Motor neuron (in vitro differentiated cells): Measurements from ENCODE around the gene GTPBP4. TPM values are rescaled to one million over a fixed set of nuclear protein-coding genes. Genes with fewer than 3 reads are reported as not detected.

ENCODE experiments used
- ATAC-seq, 8 experiments: fragments of 200-7000 bp; cut with Tn5 transposase; replicated peaks in 6 of 8; 2 replicates each; pipeline ENCODE4 v1.8.0; 2021; ENCODE audit warnings: mild to moderate bottlenecking in 8 of 8, moderate library complexity in 8 of 8
- H3K27ac ChIP-seq, 2 donors: fragments of 250-450 bp; sonication (Bioruptor Pico); 2 replicates each; pipeline ENCODE4 v1.9.0; 2021; ENCODE audit warnings: antibody characterized with exemption in 2 of 2, mild to moderate bottlenecking in 2 of 2, moderate library complexity in 1 of 2
- H3K4me1 ChIP-seq, 2 donors: fragments of 250-450 bp; sonication (Bioruptor Pico); replicated peaks in 1 of 2; 2 replicates each; pipeline ENCODE4 v1.6.1; 2021; ENCODE audit warnings: antibody characterized with exemption in 2 of 2, mild to moderate bottlenecking in 2 of 2, moderate library complexity in 1 of 2
- H3K4me3 ChIP-seq, 5 donors: fragments of 250-450 bp; sonication (Bioruptor Pico); 2 replicates each; pipeline ENCODE4 v1.9.0; 2021; ENCODE audit warnings: antibody characterized with exemption in 5 of 5, mild to moderate bottlenecking in 5 of 5, moderate library complexity in 4 of 5
- WGBS, 10 experiments: fragments of 450-650 bp; shearing (Covaris generic); methylation state at CpG; one replicate each; pipeline ENCODE4 v1.0.0; 2022; 5-methylcytosine and 5-hydroxymethylcytosine counted together
- in situ Hi-C, 9 experiments: fragments of 400-800 bp; cut with MboI; loops; one replicate each; pipeline ENCODE4 v1.15.0; 2021; ENCODE audit warnings: low sequenced_read_pairs in 9 of 9, low pct_unique_long_range_greater_than_20kb in 2 of 9; ENCODE audit not compliant: unreplicated experiment in 9 of 9
- total RNA-seq, 8 experiments: library from RNA; unstranded; fragments of 300-600 nt; gene quantifications; 2 replicates each; pipeline versions ENCODE4 v1.2.3 to v1.2.4, GENCODE V29; 2022

The GTPBP4 gene
- total RNA-seq = 100 to 1,000 TPM in 1 of 8 experiments, 10 to 100 TPM in 7; 35.9 to 115 (median 49.1) TPM

DNA sequence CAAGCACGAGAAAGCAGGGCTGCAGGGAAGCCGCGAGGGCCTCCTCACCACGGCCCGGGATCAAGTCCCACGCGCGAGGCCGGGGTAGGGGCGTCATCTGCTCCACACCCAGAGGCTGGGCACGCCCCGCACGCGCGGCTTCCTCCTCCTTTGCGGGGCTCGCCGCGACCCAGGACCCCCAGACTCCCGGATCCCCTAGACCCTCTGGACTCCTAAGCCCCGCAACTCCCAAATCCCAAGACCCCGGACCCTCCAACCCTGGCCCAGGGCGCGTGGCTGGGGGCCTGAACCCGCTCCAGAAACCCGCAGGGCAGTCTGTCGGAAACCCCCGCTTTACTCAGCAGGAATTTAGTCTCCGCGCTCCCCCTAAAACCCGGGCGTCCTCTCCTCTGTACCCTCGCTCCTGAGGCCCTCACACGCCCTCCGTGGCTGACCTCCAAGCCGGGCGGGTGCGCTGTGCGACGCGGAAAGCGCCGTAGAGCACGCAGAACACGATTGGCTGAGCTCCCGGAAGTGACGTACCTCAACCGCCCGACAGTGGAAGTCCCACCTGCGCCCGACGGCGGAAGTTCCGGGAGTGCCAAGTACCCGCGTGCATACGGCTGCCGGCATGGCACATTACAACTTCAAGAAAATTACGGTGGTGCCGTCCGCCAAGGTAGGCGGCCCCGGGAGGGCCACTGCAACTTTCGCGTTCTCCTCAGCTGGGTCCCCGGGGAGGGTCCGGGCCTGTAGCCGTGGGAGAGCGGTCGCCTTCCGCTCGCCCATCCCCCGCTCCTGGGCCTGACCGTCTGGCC is at the start of gene GTPBP4:
Gene GTPBP4 (plus strand): TSS at position 565 of the 797 bp plus-strand sequence. CDS start 46 bp downstream, at position 611.
- Histone ChIP-seq H3K4me3 (peak within 1 kb of the TSS; percentile 79 to 95 (median 91)), H3K27ac (peak within 1 kb of the TSS; percentile 84 to 89), H3K4me1 (peaks cover 11 to 14% of the 10 kb centered on the region in 2 donors)
- ATAC-seq = peak; percentile 91 to 99 (median 99)
- in situ Hi-C loops = no loop called here
- WGBS, 10 experiments = 0 to 1% (median 0%) methylated on average over 2 to 33 of the region's 74 CpGs; no CpG with 5 or more reads in 4 of the 10 experiments

DNA sequence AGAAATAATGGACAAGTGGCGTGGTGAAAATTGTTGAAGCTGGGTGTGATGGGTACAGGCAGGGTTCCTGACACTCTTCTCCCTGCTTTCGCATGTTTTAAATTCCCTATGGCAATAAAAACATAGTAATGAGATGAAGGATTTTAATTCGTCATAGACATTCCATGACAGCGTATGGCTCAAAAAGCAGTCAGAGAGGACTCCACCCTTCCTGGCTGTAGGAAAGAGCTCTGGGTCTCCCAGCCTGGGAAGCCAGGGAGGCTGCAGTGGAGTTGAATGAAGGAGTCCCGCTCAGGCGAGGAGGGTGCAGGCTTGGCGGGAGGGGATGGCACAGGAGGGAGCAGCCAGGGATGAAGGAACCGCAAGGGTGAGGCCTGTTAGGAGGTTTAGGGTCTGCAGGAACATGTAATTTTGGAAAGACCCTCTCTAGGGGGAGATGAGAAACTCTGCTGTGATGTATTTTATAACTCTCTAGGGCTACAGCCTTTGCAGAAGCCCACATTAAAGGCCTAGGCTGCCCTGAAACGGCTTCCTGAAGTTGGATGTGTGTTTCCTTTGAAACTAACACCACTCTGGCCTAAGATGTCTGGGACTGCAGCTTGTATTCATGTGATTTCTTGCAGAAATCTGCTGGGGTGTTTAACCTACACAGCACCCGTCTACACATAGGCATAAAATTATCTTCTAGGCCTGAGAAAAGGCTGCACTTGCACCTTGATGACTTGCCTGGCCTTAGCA is 49.1 kb upstream of the GTPBP4 start:
- in situ Hi-C loops = no loop called here
- Histone ChIP-seq H3K4me3 (no peak overlapping the region), H3K4me1 (no peaks in the 10 kb centered on the region), H3K27ac (no peak overlapping the region)
- 0 to 100% (median 71%) methylated on average over 1 to 8 of the region's 10 CpGs for WGBS, 10 experiments
- ATAC-seq = peak in 3 of 8 experiments; percentile 72 to 94 (median 80)

DNA sequence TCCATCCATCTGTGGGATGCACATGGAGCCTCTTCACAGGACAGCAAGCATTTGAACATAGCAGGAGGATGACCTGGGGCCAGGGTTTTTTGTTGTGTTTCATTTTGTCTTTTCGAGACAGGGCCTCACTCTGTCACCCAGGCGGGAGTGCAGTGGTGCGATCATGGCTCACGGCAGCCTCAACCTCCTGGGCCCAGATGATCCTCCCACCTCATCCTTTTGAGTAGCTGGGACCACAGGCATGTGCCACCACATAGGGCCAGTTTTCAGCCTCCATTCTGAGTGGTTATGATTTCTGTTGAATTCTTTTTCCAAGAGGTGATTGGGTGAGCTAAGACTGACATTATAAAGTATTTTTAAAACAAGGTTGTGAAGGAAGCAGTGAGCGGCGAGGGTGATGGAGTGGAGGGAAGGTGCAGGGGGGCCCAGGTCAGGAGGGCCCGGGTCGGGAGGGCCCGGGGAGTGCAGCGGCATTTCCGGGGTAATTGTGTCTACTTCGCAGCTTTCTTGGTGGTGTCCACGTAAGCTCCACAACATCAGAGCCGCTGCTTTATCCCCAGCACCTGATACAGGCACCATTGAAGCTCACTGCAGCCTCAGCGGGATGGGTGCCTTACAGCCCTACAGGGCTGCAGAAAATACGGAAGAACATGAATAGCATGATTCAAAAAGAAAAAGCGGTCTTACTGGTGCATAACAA is 44.8 kb upstream of the GTPBP4 start:
- H3K4me1 ChIP-seq = no peaks in the 10 kb centered on the region
- 68 to 100% (median 84%) methylated on average over 1 to 7 of the region's 17 CpGs; no CpG with 5 or more reads in 3 of the 10 experiments for WGBS, 10 experiments
- no peak for ATAC-seq
- H3K4me3 ChIP-seq = no peak overlapping the region
- in situ Hi-C loops = no loop called here
- no peak overlapping the region for H3K27ac ChIP-seq

DNA sequence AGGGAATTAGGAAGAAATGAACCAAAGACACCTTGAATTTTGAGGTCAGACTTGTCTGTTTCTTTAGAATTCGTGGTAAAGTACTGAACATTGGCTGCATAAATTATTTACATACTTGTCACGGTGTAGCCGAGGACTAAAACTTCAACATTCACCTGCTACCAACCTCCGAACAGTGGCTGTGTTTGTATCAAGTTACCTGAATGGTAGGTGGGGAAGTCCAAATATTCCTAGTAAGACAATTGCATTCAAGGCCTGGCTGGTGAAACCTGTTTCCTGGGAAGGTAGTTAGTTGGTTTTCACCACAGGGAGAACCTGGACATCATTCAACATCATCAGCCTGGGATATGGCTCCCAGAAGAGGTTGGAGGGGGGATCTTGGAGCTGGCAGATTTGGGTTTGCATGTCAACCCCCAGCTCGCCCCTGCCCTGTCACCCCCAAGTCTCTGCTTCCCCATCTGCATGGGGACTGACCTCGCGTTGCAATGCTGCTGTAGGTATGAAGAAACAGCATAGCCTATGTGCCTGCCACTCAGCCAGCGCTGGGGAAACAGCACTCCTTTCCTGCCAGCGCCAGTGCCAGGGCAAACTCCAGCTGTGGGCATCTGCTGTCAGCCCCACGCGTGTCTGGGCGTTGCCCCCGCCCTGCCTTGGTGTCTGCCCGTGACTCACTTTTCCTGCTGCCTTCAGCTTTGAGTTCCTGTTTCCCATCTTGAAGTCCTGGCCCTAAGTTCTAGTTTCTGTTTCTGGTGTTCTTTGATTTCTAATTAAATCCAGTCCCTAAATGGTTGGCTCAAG is 44.0 kb upstream of the GTPBP4 start:
- in situ Hi-C loops = no loop called here
- peak in 3 of 8 experiments; percentile 33 to 98 (median 98) for ATAC-seq

DNA sequence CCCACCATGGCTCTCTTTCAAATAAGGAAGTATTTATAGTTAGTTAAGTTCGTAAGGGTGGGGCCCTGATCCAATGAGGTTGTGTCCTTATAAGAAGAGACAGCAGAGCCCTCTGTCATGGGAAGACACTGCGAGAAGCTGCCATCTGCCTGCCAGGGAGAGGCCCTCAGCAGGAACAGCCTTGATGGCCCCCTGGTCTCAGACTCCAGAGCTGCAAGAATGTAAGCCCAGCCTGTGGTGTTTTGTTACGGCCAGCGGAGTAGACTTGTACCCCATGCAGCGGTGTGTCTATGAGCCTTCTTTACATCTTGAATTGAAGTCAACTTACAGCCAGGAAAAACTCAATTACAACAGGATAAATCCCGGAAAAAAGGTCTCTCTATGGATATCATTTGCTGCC is 42.5 kb upstream of the GTPBP4 start:
- ATAC-seq = no peak
- Histone ChIP-seq H3K27ac (no peak overlapping the region), H3K4me1 (no peaks in the 10 kb centered on the region), H3K4me3 (no peak overlapping the region)
- in situ Hi-C loops = no loop called here
- 50 to 100% (median 80%) methylated on average over 1 to 6 of the region's 6 CpGs; no CpG with 5 or more reads in 1 of the 10 experiments for WGBS, 10 experiments

More for the DNA sequence above, 44.0 kb upstream of the GTPBP4 start:
- H3K27ac ChIP-seq = no peak overlapping the region
- WGBS, 10 experiments = 17 to 95% (median 68%) methylated on average over 2 to 10 of the region's 14 CpGs; no CpG with 5 or more reads in 1 of the 10 experiments
- no peaks in the 10 kb centered on the region for H3K4me1 ChIP-seq
- no peak overlapping the region for H3K4me3 ChIP-seq

DNA sequence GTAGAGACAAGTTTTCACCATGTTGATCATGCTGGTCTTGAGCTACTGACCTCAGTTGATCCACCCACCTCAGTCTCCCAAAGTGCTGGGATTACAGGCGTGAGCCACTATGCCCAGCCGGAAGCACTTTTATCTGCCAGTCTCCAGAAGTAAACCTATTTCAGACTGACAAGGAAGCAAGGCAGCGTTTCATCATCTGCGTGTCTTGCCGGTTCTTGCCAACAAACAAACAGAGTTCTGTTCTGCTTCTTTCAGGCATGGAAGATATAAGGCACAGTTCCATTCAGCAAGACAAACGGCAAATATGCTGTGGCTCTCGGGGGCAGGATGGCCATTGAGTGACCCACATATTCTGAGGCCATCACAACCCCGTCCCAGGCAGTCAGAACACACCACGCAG is 41.2 kb upstream of the GTPBP4 start:
- Histone ChIP-seq H3K27ac (no peak overlapping the region), H3K4me3 (no peak overlapping the region), H3K4me1 (no peaks in the 10 kb centered on the region)
- in situ Hi-C loops = no loop called here
- 80 to 100% (median 89%) methylated on average over 1 to 5 of the region's 9 CpGs; no CpG with 5 or more reads in 2 of the 10 experiments for WGBS, 10 experiments
- ATAC-seq = no peak

DNA sequence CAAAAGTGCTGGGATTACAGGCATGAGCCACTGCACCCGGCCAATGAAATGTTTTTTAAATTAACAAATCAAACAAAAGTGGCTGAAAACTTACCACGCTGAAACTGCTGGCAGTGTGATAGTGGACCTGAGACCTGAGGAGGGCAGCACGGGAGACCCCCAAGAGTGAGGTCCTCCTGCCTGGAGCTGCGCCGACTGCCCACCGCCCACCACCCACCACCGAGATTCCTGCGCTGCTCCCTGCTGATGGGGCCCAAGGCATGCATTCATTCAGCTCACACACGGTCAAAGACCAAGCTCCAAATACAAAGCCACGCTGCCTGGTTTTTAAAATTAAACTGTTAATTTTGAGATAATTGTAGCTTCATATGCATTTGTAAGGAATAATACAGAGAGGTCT is 40.4 kb upstream of the GTPBP4 start:
- 80 to 100% (median 88%) methylated on average over 1 to 10 of the region's 10 CpGs; no CpG with 5 or more reads in 2 of the 10 experiments for WGBS, 10 experiments
- Histone ChIP-seq H3K4me1 (no peaks in the 10 kb centered on the region), H3K27ac (no peak overlapping the region), H3K4me3 (no peak overlapping the region)
- ATAC-seq = no peak
- in situ Hi-C loops = no loop called here

DNA sequence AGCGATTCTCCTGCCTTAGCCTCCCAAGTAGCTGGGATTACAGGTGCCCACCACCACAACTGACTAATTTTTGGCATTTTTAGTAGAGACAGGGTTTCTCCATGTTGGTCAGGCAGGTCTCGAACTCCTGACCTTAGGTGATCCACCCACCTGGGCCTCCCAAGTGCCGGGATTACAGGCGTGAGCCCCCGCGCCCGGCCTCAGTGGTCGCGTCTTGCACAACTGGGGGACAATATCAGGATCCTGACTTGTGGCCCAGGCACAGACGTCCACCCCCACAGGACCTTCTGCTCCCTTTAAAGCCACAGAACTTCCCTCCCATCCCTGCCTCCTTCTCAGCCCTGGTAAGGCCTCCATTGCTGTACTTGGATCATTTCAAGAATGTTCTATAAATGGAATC is 39.9 kb upstream of the GTPBP4 start:
- no peak for ATAC-seq
- Histone ChIP-seq H3K4me1 (no peaks in the 10 kb centered on the region), H3K4me3 (no peak overlapping the region), H3K27ac (no peak overlapping the region)
- in situ Hi-C loops = no loop called here
- 40 to 100% (median 91%) methylated on average over 1 to 8 of the region's 10 CpGs; no CpG with 5 or more reads in 3 of the 10 experiments for WGBS, 10 experiments

DNA sequence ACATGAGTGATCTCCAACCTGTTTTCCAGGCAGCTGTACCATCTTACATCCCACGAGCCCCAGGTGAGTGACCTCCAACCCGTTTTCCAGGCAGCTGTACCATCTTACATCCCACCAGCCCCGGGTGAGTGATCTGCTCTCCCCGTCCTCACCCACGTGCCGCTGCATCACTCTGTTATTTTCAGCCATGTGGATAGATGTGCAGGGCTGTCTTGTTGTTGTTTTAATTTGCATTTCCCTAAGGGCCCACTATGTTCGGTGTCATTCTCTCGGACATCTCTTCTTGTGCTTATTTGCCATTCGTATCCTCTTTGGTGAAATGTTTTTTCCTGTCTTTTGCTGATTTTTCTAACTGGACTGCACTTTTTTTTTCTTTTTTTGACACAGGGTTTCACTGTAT is 38.8 kb upstream of the GTPBP4 start:
- 56 to 100% (median 84%) methylated on average over 1 to 7 of the region's 9 CpGs; no CpG with 5 or more reads in 1 of the 10 experiments for WGBS, 10 experiments
- peak in 2 of 8 experiments; percentile 48 to 49 for ATAC-seq
- in situ Hi-C loops = no loop called here
- no peak overlapping the region for H3K27ac ChIP-seq
- H3K4me3 ChIP-seq = no peak overlapping the region
- no peaks in the 10 kb centered on the region for H3K4me1 ChIP-seq

DNA sequence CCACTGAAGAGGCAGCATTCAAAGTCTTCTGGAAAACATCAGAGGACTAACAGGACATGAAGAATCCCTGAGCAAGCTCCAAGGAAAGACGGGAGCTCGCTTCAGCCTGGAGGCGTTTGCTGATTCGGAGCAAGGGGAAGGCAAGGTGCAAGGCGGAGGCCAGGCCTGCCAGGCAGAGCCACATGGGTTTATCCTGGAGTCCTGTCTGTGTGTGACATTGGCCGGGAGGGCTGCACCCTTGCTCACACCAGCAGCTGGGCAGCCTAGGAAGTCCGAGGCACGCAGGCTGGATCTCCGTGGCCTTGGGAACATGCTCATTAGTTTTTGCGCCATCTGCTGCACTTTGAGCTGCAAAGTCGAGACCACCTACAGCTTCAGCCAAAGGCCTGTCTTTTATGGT is 34.4 kb upstream of the GTPBP4 start:
- no peak overlapping the region for H3K27ac ChIP-seq
- WGBS, 10 experiments = 57 to 87% (median 80%) methylated on average over 1 to 11 of the region's 11 CpGs; no CpG with 5 or more reads in 1 of the 10 experiments
- H3K4me3 ChIP-seq = no peak overlapping the region
- ATAC-seq = no peak
- no peaks in the 10 kb centered on the region for H3K4me1 ChIP-seq
- in situ Hi-C loops = no loop called here

DNA sequence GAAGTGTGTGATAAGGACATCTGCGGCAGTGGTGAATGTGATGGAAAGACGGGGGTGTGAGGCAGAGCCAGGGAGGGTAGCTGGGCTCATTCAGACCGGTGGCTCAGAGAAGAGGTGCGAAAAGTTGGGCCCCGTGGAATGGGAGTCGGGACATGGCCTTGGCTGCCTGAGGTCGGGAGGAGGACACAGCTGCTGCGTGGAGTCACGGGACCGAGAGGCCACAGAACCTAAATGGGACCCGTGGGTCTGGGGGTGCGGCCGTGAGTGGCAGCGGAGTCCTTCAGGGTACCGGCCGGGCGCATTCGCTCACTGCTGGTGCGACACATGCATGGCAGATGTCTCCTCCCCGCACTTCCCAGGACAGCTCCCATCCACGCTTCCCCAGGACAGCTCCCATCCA is 33.8 kb upstream of the GTPBP4 start:
- no peak overlapping the region for H3K4me3 ChIP-seq
- no peak overlapping the region for H3K27ac ChIP-seq
- H3K4me1 ChIP-seq = no peaks in the 10 kb centered on the region
- in situ Hi-C loops = no loop called here
- 60 to 100% (median 100%) methylated on average over 1 to 5 of the region's 21 CpGs; no CpG with 5 or more reads in 5 of the 10 experiments for WGBS, 10 experiments
- no peak for ATAC-seq

DNA sequence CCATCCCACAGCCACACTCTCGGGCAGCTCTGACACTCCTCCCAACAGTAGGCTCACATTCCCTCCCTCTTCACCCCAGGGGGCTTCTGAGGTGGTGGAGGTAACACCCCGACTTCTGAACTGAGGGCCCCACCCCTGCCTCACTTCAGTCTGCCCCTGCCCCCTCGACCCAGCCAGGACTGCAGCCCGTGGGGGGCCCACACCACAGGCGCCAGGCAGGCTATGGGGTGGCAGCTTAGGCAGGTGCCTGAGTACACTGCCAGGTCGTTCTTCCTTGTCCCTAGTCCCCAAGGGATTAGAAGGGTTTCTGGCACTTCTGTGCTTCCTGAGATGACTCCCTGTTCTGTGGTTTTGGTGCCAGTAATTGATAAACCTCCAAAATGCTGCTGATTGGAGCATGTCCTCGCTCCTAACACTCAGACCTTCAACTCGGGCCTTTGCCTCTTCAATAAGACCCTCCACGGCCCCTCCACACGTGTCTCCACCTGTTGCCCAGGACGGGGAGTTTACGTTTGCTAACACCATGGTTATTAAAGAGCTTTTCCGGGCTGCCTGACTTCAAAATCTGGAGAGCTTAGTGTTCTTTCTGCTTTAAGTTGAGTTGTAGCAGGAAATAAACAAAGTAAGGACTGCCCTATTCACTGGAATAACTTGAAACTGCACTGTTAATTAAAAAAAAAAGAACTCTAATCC is 33.0 kb upstream of the GTPBP4 start:
- 4 to 49% (median 28%) methylated on average over 4 to 8 of the region's 13 CpGs; no CpG with 5 or more reads in 2 of the 10 experiments for WGBS, 10 experiments
- Histone ChIP-seq H3K4me3 (no peak overlapping the region), H3K27ac (no peak overlapping the region), H3K4me1 (no peaks in the 10 kb centered on the region)
- ATAC-seq = no peak
- in situ Hi-C loops = no loop called here
